Omental fat pad (tissue), 4 donors: ENCODE data around the gene KCNIP3. TPM values are rescaled to one million over a fixed set of nuclear protein-coding genes. Genes with fewer than 3 reads are reported as not detected.

Source experiments
- ATAC-seq: fragments of 150-250 bp; one replicate; pipeline ENCODE4 v1.9.1; 2016; ENCODE audit warnings: mild to moderate bottlenecking, moderate library complexity; ENCODE audit not compliant: low FRiP score
- DNase-seq: peaks from one replicate; pipeline ENCODE4 v3.0.0-alpha.2; 2019; ENCODE audit warnings: low spot score
- CTCF ChIP-seq, 3 donors: fragments of 450-650 bp; IDR thresholded peaks; one replicate each; pipeline ENCODE4 v1.5.1; 2016 to 2017; ENCODE audit warnings: antibody characterized with exemption in 3 of 3, mild to moderate bottlenecking in 3 of 3, moderate library complexity in 2 of 3
- total RNA-seq, 4 donors: library from RNA; depleted of rRNA; stranded (reverse); fragments of >200 nt; gene quantifications; one replicate each; pipeline ENCODE4 v1.1.0, GENCODE V29; 2016

The KCNIP3 gene
- total RNA-seq, 4 donors from 2014 or later, result 5.5 to 37.4 (median 7.1) TPM

DNA sequence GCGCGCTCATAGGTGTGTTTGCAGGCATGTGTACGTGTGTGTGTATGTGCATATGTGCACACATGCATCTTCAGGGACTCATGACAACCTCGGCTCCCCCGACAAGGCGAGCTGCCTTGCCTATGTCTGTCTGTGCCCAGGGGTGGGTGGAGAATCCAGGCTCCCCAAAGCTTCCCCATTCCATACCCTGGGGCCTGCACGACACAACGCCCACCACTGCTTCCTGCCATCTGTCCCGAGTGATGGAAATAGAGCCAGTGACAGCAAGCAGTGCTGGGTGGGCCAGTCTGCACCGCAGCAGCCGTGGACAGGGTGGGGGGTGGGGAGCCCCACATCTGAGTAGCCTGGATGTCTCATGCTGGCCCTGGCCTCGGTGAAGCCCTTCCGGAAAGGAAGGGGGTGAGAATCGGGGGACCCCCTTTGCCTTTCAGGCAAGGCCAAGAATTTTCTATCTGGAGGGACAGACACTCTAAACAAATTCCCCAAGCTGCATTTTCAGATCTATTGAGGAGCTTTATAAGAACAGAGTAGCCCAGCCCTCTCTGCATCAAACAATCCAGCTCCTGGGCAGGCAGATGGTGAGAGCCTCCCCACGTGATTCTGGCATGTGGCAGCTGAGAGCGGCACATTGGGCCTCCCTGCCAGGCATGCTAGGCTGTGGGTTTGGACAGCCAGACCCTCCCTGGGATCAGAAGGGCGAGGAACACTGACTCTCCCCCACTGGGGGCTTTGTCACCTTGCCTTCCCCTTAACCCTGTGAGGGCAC is 4.9 kb downstream of the KCNIP3 start:
- DNase-seq, result no peak
- TF ChIP-seq CTCF (IDR thresholded peaks at IDR 0.05), result no peak
- no peak for ATAC-seq

GRCh38 chr2:95303191-95303919 is 6.2 kb downstream of the KCNIP3 start:
- DNase-seq (no peak), ATAC-seq (no peak)
- TF ChIP-seq CTCF (IDR thresholded peaks at IDR 0.05), result no peak

GRCh38 chr2:95305380-95306061 is 8.4 kb downstream of the KCNIP3 start:
- TF ChIP-seq CTCF (IDR thresholded peaks at IDR 0.05), result no peak
- ATAC-seq (no peak), DNase-seq (no peak)

GRCh38 chr2:95306336-95306895 is 9.3 kb downstream of the KCNIP3 start:
- no peak for ATAC-seq
- no peak for TF ChIP-seq CTCF (IDR thresholded peaks at IDR 0.05)
- DNase-seq, result no peak

GRCh38 chr2:95307036-95307435 is 9.9 kb downstream of the KCNIP3 start:
- ATAC-seq (no peak), DNase-seq (no peak)
- TF ChIP-seq CTCF (IDR thresholded peaks at IDR 0.05), result no peak

DNA sequence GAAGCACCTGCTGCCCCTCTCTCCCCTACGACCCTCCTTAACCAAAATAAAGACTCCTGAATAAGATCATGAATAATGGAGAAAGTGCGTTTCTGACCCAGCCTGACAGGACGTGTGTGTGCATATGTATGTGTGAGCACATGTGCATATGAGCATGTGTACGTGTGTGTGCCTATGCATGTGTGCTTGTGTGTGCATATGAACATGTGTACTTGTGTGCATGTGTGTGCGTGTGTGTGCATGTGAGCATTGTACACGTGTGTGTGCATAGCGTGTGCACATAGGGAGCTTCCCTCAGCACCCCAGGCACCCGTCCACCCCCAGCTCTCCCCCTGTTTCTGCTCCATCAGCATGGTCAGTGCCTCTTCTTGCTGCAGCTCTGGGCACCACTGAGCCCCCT is 10.7 kb downstream of the KCNIP3 start:
- no peak for ATAC-seq
- no peak for TF ChIP-seq CTCF (IDR thresholded peaks at IDR 0.05)
- DNase-seq, result no peak
